HG03039 (cell line): ENCODE data around the gene IFNLR1.

Source experiments
- ATAC-seq: cut with Tn5 transposase; IDR thresholded peaks from one replicate; pipeline ENCODE4 v1.9.1; 2021; ENCODE audit warnings: mild to moderate bottlenecking, moderate library complexity; ENCODE audit not compliant: unreplicated experiment

Gene IFNLR1

DNA sequence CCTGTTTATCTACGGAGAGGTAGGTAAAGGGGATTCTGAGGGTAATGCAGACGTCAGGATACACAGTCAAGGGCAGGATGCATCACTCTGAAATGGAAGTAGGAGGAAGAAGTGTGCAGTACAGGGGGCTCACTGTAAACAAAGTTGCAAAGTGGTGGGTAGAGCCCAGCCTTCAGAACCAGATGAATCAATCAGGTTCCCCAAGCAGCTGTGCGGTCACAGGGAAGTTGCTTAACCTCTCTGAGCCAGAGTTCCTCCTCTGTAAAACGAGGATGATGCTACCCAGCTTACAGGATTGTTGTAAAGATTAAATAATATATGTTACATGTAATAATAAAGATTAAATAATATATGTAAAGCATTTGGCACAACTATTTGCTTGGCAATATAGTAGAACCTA lies 61.6 kb downstream of the IFNLR1 start:
- ATAC-seq: no peak

DNA sequence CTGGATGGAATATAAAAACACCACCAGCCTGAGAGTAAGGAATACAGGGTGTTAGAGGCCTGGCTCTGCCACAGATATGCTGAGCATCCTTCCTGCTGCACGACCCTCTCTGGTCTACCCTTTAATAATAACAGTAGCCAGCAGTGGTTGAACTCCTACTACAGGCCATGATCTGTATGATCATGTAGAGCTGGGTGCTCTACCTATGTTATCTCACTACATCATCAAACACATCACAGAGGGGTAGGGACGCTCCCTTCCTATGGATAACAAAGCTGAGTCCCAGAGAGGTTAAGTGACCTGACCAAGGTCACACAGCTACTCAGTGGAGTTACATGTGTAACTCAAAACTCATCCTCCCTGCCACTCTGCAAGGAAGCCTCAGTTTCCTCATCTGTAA lies 62.1 kb downstream of the IFNLR1 start:
- ATAC-seq: no peak

DNA sequence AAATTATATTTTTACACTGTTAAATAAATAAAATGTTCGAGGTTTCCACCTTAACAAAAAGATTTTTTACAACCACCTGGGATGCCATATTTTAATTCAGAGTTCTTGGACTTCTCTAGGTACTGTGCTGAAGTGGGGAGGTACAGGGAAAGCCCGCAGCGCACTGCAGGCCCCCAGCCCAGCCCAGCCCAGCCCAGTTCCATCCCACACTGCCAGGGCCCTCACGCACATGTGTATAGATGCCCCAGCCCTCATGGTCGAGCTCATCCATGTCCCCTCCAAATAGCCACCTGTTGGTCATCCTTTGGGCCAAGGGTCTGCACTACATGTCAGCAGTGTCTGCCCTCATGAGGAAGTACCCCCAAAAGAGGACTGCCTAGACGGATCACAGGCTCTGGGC lies 63.5 kb downstream of the IFNLR1 start:
- ATAC-seq: no peak

DNA sequence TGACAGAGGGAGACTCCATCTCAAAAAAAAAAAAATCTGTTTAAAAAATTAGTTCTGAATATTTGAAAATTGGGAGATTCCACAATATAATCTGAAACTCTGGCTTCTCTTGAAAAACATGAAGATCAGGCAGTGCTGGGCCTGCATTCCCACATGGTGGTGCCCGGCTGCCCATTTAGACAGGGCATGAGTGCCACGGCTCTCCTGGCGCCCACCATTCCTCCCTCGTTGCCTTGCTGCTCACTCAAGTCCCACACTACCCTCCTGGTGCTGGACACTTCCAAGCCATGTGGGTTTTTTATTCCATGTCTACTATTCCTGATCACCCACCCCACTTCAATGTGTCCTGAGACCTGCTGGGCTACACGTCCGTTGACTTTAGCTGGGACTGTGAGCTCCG lies 64.3 kb downstream of the IFNLR1 start:
- no peak for ATAC-seq

DNA sequence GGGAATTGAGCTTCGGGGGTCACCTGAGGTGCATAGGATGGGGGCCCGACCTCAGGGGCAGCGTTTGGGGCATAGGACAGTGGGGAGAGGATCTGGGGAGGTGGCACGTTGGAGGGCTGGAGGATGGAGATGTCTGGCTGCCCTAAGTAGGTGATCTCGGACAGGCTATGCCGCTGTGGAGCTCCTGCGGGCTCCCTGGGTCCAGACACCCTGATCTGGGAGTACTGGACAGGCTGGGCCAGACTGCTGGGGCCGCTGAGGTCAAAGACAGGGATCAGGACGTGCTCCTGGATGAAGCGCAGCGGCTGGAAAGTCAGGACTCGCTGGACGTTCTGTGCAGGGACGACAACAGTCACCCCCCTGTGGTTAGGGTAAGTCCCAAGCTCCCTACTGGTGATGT lies 65.7 kb downstream of the IFNLR1 start:
- no peak for ATAC-seq

DNA sequence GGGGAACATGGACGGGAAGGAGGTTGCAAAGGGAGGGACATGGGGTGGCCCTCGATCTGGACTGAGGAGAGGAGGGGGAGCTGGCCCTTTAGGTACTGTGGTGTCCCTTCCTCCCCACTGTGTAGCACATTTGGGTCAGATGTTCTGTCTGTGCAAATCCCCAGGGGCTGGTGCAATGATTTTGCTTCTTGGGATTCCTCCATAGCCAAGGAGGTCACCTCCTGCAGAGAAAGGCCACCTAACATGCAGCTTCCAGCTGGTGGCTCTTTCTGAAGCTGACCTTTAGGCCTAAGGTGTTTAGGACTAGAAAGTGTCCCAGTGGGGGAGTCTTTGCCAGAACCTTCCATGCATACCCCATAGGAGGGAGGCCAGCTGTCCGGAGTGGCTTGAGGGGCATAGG lies 66.1 kb downstream of the IFNLR1 start:
- no peak for ATAC-seq

DNA sequence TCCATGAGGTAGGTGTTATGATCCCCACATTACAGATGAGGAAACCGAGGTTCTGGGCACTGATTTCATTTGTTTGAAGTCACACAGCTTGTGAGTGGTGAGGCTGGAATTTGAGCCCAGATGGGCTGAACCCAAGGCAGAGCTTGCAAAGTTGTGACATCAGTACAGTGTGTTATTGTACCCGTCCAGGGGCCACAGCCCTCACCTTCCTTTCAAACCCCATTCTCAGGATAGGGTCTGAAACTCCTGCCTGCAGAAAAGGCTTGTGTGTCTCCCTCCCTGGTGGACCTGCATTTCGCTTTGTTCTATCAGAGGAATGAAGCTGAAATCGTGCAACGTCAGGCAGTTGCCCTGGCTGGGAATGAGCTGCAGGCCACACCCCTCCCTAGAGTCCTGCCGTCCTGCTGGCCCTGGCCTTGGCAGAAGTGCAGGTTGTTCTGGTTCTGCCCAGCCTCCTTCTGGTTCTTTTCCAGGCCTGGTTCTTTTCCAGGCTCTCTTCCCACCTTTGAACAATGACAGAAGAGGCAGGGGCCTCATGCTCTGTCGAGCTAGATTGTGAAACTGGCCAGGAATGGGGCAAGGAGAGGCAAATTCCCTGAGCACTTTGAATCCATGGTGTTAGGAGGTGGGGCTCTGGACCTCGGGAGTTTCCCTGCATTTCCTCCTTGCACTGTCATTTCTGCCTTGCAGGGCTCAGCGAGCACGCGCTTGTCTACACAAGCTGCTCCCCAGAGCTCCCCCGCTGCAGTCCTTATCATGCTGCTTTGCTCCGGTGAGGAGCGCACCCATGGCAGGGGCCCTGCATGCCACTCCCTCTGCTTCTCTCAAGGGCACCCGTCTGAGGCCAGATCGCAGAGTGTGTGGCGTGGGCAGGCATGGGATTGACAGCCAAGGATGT lies 67.0 kb downstream of the IFNLR1 start:
- no peak for ATAC-seq

DNA sequence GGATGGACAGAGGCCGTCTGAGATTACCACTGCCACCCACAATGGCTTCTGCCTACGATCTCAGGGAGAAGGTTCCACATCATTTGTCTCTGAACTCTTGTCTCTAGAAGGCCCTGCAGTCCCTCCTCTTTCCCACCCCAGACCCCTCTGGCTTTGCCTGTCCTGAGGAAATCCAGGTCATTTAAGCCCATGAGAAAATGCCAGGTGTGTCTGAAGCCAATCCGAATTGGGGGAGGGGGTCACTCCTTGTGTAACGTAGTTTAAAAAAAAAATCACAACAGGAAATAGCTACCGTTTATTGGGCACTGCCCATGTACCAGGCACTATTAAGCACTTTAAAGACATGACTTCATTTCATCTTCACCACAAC lies 67.6 kb downstream of the IFNLR1 start:
- ATAC-seq: no peak

DNA sequence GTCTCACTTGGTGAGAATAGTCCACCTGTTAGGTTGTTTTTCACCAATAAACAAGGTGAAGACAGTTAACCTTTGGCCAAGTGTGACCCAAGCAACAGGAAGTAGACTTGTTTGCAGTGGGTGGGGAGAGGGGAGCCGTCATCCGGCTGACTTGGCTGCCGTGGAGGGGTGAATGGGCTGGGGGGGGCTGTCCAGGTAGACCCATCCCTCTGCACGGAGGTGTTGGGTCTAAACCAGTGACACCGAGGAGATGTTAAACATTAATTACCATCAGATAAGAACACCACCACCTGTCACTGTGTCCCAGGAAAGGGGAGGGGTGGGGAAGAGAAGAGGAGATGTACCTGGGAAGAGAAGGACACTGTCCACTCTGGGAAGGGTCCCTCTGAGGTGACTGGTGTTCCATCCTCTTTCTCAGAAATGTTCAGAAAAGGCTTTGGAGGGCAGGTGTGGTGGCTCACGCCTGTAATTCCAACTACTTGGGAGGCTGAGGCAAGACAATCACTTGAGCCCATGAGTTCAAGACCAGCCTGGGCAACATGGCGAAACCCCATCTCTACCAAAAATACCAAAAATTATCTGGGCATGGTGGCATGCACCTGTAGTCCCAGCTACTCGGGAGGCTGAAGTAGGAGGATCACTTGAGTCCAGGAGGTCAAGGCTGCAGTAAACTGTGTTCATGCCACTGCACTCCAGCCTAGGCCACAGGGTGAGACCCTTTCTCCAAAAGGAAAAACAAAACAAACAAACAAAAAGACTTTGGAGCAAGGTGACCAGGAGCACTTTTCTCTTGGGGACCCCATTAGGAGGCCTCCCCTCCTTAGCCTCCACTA lies 68.5 kb downstream of the IFNLR1 start:
- no peak for ATAC-seq

DNA sequence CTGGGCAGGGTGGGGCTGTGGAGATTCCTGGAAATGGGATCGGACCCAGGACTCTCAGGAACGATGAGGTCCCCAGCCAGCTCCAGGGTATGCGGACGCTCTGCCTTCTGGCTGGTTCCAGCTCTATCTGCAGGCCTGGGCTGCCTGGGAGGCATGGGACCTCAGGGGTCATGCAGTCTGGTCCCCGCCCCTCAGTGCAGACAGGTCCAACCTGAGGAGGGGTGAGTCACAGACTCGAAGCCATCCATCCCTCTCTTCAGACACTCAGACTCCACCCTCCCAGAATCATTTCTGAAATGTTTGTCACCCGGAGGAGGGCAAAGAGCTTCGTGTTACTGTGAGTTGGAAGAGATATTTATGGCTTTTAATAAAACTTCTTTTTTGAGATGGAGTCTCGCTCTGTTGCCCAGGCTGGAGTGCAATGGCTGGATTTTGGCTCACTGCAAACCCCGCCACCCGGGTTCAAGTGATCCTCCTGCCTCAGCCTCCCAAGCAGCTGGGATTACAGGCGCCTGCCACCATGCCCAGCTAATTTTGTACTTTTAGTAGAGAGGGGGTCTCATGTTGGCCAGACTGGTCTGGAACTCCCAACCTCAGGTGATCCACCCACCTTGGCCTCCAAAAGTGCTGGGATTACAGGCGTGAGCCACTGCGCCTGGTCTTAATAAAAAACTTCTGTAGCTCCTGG lies 69.2 kb downstream of the IFNLR1 start:
- no peak for ATAC-seq

DNA sequence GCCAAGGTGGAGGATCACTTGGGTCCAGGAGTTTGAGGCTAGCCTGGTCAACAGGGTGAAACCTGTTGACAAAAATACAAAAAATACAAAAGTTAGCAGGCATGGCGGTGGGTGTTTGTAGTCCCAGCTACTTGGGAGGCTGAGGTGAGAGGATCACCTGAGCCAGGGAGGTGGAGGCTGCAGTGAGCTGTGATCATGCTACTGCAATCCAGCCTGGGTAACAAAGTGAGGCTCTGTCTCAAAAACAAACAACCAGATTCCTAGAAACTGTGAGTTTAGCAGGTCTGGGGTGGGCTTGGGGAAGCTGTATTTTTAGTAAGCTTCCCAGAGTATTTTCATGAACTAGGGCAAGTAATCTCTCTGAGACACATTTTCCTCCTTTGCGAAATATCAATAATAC lies 70.0 kb downstream of the IFNLR1 start:
- no peak for ATAC-seq

DNA sequence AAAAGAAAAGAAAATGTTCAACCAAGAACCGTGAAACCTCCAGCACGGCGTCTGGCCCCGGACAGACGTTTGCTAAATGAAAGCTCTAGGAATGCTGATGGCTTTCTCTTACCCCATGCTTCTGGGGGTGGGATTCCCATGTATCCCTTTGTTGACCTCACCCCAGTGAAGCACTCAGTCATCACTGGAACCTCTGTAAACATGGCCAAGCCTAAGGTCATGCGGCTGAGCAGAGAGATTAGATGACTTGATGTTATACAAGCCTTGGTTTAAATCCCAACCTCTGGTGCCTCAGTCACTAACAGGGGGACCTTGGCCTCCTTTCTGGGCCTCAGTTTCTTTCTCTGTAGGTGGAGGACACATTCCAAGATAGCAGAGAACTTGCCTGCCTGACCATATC lies 72.3 kb downstream of the IFNLR1 start:
- ATAC-seq: no peak

DNA sequence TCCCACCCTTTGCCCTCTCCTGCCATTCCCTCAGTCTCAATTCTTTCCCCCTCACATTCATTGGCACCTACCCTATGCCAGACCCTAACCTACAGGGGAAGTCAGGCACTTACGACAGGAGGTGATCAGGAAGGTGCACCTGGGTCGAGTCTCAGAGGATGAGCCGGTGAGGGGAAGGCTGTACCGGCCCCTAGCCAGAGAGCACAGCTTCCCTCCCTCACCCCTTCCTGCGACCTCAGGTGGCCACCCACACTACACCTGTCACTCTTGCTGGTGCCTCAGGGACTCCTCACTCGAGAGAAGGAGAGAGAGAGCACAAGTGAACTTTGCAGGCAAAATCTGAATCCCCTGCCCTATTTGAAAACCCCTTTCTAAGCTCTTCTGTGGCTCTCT lies 73.5 kb downstream of the IFNLR1 start:
- no peak for ATAC-seq

DNA sequence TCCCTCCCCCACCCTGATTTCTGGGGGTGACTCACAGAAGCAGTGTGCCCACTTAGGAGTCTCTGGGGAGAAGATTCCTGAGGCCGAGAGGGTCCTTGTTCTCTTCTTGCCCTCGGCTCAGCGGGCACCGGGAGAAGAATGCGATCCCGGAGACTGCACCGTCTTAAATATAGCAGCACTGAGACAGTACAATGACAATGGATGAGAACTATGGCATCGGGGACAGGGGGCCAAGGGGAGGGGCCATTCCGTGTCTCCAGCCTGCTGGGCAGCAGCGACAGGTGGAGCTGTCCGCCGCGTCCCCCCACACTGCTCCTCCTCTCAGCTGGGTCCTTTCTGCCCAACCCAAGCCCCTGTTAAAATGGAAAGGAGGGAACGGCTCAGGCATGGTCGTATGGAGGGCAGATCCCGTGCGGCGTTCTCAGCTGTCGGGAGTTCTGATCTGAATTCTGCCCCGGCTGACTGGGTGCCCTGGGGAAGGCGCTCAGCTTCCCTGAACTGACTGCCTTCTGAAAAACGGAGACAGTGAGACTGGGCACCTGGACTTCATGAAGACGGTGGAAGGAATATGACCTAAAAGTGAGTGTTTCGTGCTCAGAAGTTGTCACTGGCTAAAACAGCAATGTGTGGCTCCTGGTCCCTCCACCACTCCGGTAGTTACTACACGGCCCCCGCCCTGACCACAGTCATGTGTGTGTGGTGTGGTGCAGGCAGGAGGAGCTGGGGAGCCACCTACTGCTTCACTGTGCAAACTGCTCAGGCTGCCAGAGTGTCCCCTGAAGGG lies 74.9 kb downstream of the IFNLR1 start, which contains the start of gene MYOM3:
TSS of gene MYOM3 (minus strand) at position 140 of the 784 bp plus-strand sequence. CDS start 3,499 bp downstream, outside the sequence.
- ATAC-seq: no peak

DNA sequence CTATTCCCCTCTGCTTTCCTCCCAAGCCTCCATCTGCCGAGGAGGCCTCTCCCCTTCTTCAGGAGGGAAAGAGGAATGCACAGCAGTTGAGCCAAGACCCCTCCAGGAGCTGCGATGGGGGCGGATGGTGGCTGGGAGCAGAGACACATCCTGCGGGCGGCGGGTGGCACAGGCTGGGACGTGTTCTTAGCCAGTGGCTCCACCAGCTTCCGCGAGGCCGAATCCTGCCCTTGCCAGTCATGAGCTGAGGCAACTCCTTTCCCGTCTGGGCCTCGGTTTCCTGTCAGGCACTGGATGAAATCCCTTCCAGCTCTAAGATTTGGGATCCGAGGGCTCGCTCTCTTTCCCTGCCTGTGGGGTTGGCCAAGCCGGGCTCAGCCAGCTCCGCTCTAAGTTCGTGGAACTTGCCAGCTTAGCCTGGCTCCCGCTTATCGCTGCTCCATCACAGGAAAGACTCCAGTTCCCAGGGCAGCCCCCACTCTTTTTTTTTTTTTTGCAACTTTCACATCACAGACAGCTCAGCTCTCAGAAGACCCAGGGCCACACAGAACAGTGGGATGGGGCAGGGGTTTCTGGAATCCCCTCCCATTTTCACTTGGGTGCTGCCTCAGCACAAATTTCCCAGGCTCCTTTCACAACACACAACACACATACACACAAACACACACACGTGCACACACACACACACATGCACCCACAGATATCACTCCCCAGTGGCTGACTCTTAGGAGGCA lies 75.7 kb downstream of the IFNLR1 start:
- ATAC-seq: no peak

DNA sequence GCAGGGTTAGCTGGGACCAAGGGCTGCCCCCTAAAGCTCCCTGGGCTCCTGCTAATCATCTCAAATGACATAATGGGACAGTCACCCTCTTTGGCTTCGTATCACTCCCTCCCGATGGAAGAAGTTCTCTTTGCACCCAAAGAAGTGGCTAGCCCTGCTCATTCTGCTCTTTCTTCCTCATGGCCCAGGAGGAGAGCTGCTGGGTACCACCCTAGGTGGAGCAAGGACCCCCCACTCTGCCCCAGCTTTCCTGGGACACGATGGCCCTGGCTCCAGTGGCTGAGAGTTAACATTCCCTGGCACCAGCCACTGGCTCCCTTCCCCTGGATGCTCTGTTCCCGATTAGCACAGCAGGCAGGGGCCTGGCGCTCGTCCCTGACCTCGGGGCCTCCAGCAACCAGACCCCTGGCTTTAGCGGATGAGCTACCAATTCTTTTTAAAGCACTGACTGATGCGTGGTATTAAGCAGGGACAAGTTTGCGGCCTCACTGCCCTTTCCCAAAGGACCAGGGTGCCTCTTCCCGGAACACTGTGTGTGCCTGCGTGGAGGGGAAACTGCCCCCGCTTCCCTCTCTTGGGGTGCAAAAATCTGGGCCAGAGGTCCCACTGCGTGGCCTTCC lies 76.3 kb downstream of the IFNLR1 start:
- no peak for ATAC-seq

DNA sequence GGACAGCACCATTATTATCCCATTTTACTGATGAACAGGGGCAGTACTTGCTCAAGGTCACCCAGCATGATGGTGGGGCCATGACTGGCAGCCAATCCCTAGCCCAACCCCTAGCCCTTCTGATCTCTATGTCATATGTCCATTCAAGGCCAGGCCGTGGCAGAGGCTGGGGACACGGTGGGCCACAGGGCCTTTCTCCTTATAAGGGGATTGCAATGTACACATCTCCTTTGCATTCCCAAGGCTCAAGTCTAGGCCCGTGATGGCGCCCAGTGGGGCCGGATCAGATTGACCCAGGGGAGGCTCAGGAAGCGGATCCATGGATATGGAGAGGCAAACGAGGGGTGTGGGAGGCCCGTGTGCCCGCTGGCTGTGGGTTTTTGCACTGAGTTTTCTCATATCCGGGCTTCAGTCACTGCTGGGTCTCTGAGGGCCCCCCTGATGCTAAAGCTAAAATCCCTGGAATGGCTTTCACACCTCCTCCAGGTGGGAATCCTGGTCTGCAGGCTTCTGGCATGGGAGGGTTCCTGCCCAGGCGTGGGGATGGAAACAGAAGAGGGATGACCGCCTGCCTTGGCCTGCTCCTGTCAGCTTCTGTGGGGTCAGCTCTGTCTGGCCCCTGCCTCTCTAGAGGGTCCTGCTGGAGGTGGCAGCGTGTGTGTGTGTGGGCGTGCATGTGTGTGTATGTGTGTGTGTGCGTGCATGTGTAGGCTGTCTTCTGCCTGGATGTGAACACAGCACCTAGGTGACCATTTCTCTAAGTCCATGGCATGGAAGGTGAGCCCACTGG lies 77.2 kb downstream of the IFNLR1 start:
- ATAC-seq: no peak

DNA sequence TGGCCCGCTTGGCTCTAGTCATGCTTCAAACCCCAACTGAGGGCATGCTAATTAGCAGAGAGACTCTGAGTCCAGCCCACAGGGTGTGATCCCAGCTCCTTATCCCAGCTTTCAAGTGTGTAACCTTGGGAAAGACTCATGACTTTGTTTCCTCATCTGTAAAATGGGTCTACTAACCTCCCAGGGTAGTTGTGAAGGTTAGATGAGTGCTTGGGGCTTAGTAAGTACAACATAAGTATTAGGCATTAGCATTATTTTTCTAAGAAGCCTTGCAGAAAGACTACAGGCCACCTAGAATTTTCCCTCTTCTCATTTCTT lies 78.0 kb downstream of the IFNLR1 start:
- ATAC-seq: no peak
